IgD-negative memory B cell (primary cell): ENCODE measurements around the gene SLC2A13. TPM values are rescaled to one million over a fixed set of nuclear protein-coding genes. Genes with fewer than 3 reads are reported as not detected.
"Not testable (repeated sequence)": the region's sequence is repeated elsewhere in the genome, so short reads cannot be mapped to it uniquely, and the experiment has no call there.

Experiments
- H3K27ac Mint-ChIP-seq, 3 donors: one replicate each; pipeline ENCODE4 v1.8.0; 2020 to 2022; ENCODE audit warnings: mild to moderate bottlenecking in 3 of 3, mixed read lengths in 3 of 3, moderate library complexity in 1 of 3
- H3K27me3 Mint-ChIP-seq: one replicate; pipeline ENCODE4 v1.8.0; 2021; ENCODE audit warnings: mixed read lengths
- H3K36me3 Mint-ChIP-seq: one replicate; pipeline ENCODE4 v1.8.0; 2020; ENCODE audit warnings: mild to moderate bottlenecking, mixed read lengths
- H3K4me1 Mint-ChIP-seq, 3 donors: one replicate each; pipeline ENCODE4 v1.8.0; 2020 to 2022; ENCODE audit warnings: mixed read lengths in 3 of 3, mild to moderate bottlenecking in 1 of 3
- H3K4me3 Mint-ChIP-seq, 4 donors: one replicate each; pipeline ENCODE4 v1.8.0; 2020 to 2022; ENCODE audit warnings: mild to moderate bottlenecking in 4 of 4, mixed read lengths in 4 of 4, moderate library complexity in 3 of 4
- H3K9me3 Mint-ChIP-seq, 3 donors: one replicate each; pipeline ENCODE4 v1.8.0; 2020 to 2021; ENCODE audit warnings: mixed read lengths in 3 of 3, mild to moderate bottlenecking in 1 of 3
- polyA plus RNA-seq: library from polyadenylated mRNA; unstranded; fragments of 300-500 nt; fragmentation: Illumina TruSeq; gene quantifications from one replicate; pipeline ENCODE4 v1.2.3, GENCODE V29; 2021

The SLC2A13 gene
- polyA plus RNA-seq, 1 donor from 2014 or later: 0.99 TPM

GRCh38 chr12:40078266-40078665 is 27.6 kb downstream of the SLC2A13 start:
- Mint-ChIP-seq H3K9me3 (peaks cover 0 to 5% (median 4%) of the 10 kb centered on the region in 3 donors), H3K27me3 (no peaks in the 10 kb centered on the region), H3K4me1 (peaks cover 0 to 4% (median 0%) of the 10 kb centered on the region in 3 donors), H3K4me3 (no peak overlapping the region), H3K27ac (no peak overlapping the region), H3K36me3 (peaks cover 3% of the 10 kb centered on the region)

GRCh38 chr12:40075458-40075857 is 30.4 kb downstream of the SLC2A13 start:
- H3K36me3 Mint-ChIP-seq: peaks cover 3% of the 10 kb centered on the region
- no peak overlapping the region for H3K4me3 Mint-ChIP-seq
- no peaks in the 10 kb centered on the region for H3K27me3 Mint-ChIP-seq
- peaks cover 0 to 5% (median 4%) of the 10 kb centered on the region in 3 donors for H3K9me3 Mint-ChIP-seq
- peaks cover 0 to 4% (median 0%) of the 10 kb centered on the region in 3 donors for H3K4me1 Mint-ChIP-seq
- no peak overlapping the region for H3K27ac Mint-ChIP-seq

GRCh38 chr12:40068416-40068815 is 37.5 kb downstream of the SLC2A13 start:
- H3K27me3 Mint-ChIP-seq: no peaks in the 10 kb centered on the region
- no peak overlapping the region for H3K27ac Mint-ChIP-seq
- no peaks in the 10 kb centered on the region for H3K36me3 Mint-ChIP-seq
- H3K4me1 Mint-ChIP-seq: peaks cover 0 to 1% (median 0%) of the 10 kb centered on the region in 3 donors
- no peaks in the 10 kb centered on the region for H3K9me3 Mint-ChIP-seq
- no peak overlapping the region for H3K4me3 Mint-ChIP-seq

GRCh38 chr12:40065636-40066035 is 40.2 kb downstream of the SLC2A13 start:
- Mint-ChIP-seq H3K27ac (no peak overlapping the region), H3K27me3 (no peaks in the 10 kb centered on the region), H3K36me3 (no peaks in the 10 kb centered on the region), H3K4me1 (peaks cover 0 to 1% (median 0%) of the 10 kb centered on the region in 3 donors), H3K4me3 (no peak overlapping the region), H3K9me3 (no peaks in the 10 kb centered on the region)

GRCh38 chr12:40063414-40063813 is 42.5 kb downstream of the SLC2A13 start:
- Mint-ChIP-seq H3K36me3 (no peaks in the 10 kb centered on the region), H3K27me3 (no peaks in the 10 kb centered on the region), H3K9me3 (no peaks in the 10 kb centered on the region), H3K4me3 (no peak overlapping the region), H3K4me1 (peaks cover 0 to 1% (median 0%) of the 10 kb centered on the region in 3 donors), H3K27ac (no peak overlapping the region)

GRCh38 chr12:40058721-40059190 is 47.1 kb downstream of the SLC2A13 start:
- no peak overlapping the region for H3K4me3 Mint-ChIP-seq
- H3K36me3 Mint-ChIP-seq: no peaks in the 10 kb centered on the region
- no peaks in the 10 kb centered on the region for H3K4me1 Mint-ChIP-seq
- H3K9me3 Mint-ChIP-seq: no peaks in the 10 kb centered on the region
- no peaks in the 10 kb centered on the region for H3K27me3 Mint-ChIP-seq
- no peak overlapping the region for H3K27ac Mint-ChIP-seq

- H3K27ac Mint-ChIP-seq: no peak overlapping the region
- no peaks in the 10 kb centered on the region for H3K4me1 Mint-ChIP-seq
- H3K9me3 Mint-ChIP-seq: no peaks in the 10 kb centered on the region
- no peak overlapping the region for H3K4me3 Mint-ChIP-seq
- no peaks in the 10 kb centered on the region for H3K36me3 Mint-ChIP-seq
- H3K27me3 Mint-ChIP-seq: no peaks in the 10 kb centered on the region
These were observed 49.5 kb downstream of the SLC2A13 start for GRCh38 chr12:40056373-40056772.

- H3K9me3 Mint-ChIP-seq: no peaks in the 10 kb centered on the region
- no peak overlapping the region for H3K27ac Mint-ChIP-seq
- H3K4me3 Mint-ChIP-seq: no peak overlapping the region
- H3K36me3 Mint-ChIP-seq: no peaks in the 10 kb centered on the region
- H3K27me3 Mint-ChIP-seq: no peaks in the 10 kb centered on the region
- no peaks in the 10 kb centered on the region for H3K4me1 Mint-ChIP-seq
These were observed 50.1 kb downstream of the SLC2A13 start for GRCh38 chr12:40055776-40056175.

GRCh38 chr12:40055228-40055579 is 50.7 kb downstream of the SLC2A13 start:
- Mint-ChIP-seq H3K9me3 (no peaks in the 10 kb centered on the region), H3K36me3 (no peaks in the 10 kb centered on the region), H3K4me1 (no peaks in the 10 kb centered on the region), H3K27me3 (no peaks in the 10 kb centered on the region), H3K27ac (no peak overlapping the region), H3K4me3 (no peak overlapping the region)

GRCh38 chr12:40054555-40055227 is 51.2 kb downstream of the SLC2A13 start:
- Mint-ChIP-seq H3K4me1 (no peaks in the 10 kb centered on the region), H3K27me3 (no peaks in the 10 kb centered on the region), H3K36me3 (no peaks in the 10 kb centered on the region), H3K4me3 (no peak overlapping the region), H3K27ac (no peak overlapping the region), H3K9me3 (no peaks in the 10 kb centered on the region)

GRCh38 chr12:40049268-40049667 is 56.6 kb downstream of the SLC2A13 start:
- Mint-ChIP-seq H3K36me3 (no peaks in the 10 kb centered on the region), H3K27ac (no peak overlapping the region), H3K9me3 (no peaks in the 10 kb centered on the region), H3K4me1 (no peaks in the 10 kb centered on the region), H3K27me3 (no peaks in the 10 kb centered on the region), H3K4me3 (no peak overlapping the region)

GRCh38 chr12:40047002-40047401 is 58.9 kb downstream of the SLC2A13 start:
- not testable (repeated sequence) for H3K4me1 Mint-ChIP-seq, H3K9me3 Mint-ChIP-seq, H3K4me3 Mint-ChIP-seq

GRCh38 chr12:40045656-40046055 is 60.2 kb downstream of the SLC2A13 start:
- peaks cover 2% of the 10 kb centered on the region for H3K36me3 Mint-ChIP-seq
- H3K9me3 Mint-ChIP-seq: no peaks in the 10 kb centered on the region
- peak overlapping the region in 1 of 3 donors; percentile 4 for H3K27ac Mint-ChIP-seq
- H3K27me3 Mint-ChIP-seq: no peaks in the 10 kb centered on the region
- no peaks in the 10 kb centered on the region for H3K4me1 Mint-ChIP-seq
- H3K4me3 Mint-ChIP-seq: no peak overlapping the region

More at GRCh38 chr12:40047002-40047401, 58.9 kb downstream of the SLC2A13 start:
- H3K27ac Mint-ChIP-seq, H3K36me3 Mint-ChIP-seq, H3K27me3 Mint-ChIP-seq: not testable (repeated sequence)

GRCh38 chr12:40044396-40044795 is 61.5 kb downstream of the SLC2A13 start:
- no peaks in the 10 kb centered on the region for H3K27me3 Mint-ChIP-seq
- no peaks in the 10 kb centered on the region for H3K4me1 Mint-ChIP-seq
- no peaks in the 10 kb centered on the region for H3K9me3 Mint-ChIP-seq
- peaks cover 2% of the 10 kb centered on the region for H3K36me3 Mint-ChIP-seq
- H3K27ac Mint-ChIP-seq: no peak overlapping the region
- no peak overlapping the region for H3K4me3 Mint-ChIP-seq

GRCh38 chr12:40039598-40039997 is 66.3 kb downstream of the SLC2A13 start:
- H3K27me3 Mint-ChIP-seq: no peaks in the 10 kb centered on the region
- H3K27ac Mint-ChIP-seq: no peak overlapping the region
- no peaks in the 10 kb centered on the region for H3K9me3 Mint-ChIP-seq
- peaks cover 2% of the 10 kb centered on the region for H3K36me3 Mint-ChIP-seq
- no peak overlapping the region for H3K4me3 Mint-ChIP-seq
- H3K4me1 Mint-ChIP-seq: no peaks in the 10 kb centered on the region

- no peak overlapping the region for H3K27ac Mint-ChIP-seq
- no peak overlapping the region for H3K4me3 Mint-ChIP-seq
- H3K27me3 Mint-ChIP-seq: no peaks in the 10 kb centered on the region
- H3K36me3 Mint-ChIP-seq: peaks cover 2% of the 10 kb centered on the region
- H3K4me1 Mint-ChIP-seq: no peaks in the 10 kb centered on the region
- H3K9me3 Mint-ChIP-seq: no peaks in the 10 kb centered on the region
These were observed 67.3 kb downstream of the SLC2A13 start for GRCh38 chr12:40038619-40039018.
